GM19023 (cell line): ENCODE data around the gene SEC31B.
A peak's percentile ranks its signal among the peaks of the same experiment; 100 is the strongest.

Experiments
- ATAC-seq: cut with Tn5 transposase; IDR thresholded peaks from one replicate; pipeline ENCODE4 v1.9.1; 2021; ENCODE audit warnings: mild to moderate bottlenecking, moderate library complexity; ENCODE audit not compliant: unreplicated experiment

Gene SEC31B

GRCh38 chr10:100528921-100529474 lies 9.3 kb upstream of the SEC31B start:
- ATAC-seq = peak; percentile 7

- no peak for ATAC-seq
Observed at GRCh38 chr10:100528123-100528886, 8.6 kb upstream of the SEC31B start.

GRCh38 chr10:100524638-100525037 lies 5.0 kb upstream of the SEC31B start:
- no peak for ATAC-seq

GRCh38 chr10:100524206-100524605 lies 4.5 kb upstream of the SEC31B start:
- ATAC-seq = no peak

GRCh38 chr10:100522945-100523344 lies 3.3 kb upstream of the SEC31B start:
- no peak for ATAC-seq

GRCh38 chr10:100522107-100522801 lies 2.6 kb upstream of the SEC31B start:
- no peak for ATAC-seq

GRCh38 chr10:100520811-100521210 lies 1.1 kb upstream of the SEC31B start:
- ATAC-seq = no peak

GRCh38 chr10:100518761-100519241 lies 860 bp downstream of the SEC31B start:
- no peak for ATAC-seq

GRCh38 chr10:100516847-100517246 lies 2.8 kb downstream of the SEC31B start:
- ATAC-seq = no peak

- ATAC-seq = no peak
Observed at GRCh38 chr10:100515612-100516011, 4.0 kb downstream of the SEC31B start.

GRCh38 chr10:100510533-100511308 lies 8.9 kb downstream of the SEC31B start:
- ATAC-seq = no peak

GRCh38 chr10:100509241-100509840 lies 10.3 kb downstream of the SEC31B start:
- ATAC-seq = no peak

- ATAC-seq = no peak
Observed at GRCh38 chr10:100508691-100509150, 10.9 kb downstream of the SEC31B start.

GRCh38 chr10:100508266-100508665 lies 11.4 kb downstream of the SEC31B start:
- ATAC-seq = no peak

- no peak for ATAC-seq
Observed at GRCh38 chr10:100507357-100507732, 12.3 kb downstream of the SEC31B start.

- no peak for ATAC-seq
Observed at GRCh38 chr10:100506596-100507356, 12.9 kb downstream of the SEC31B start.

- no peak for ATAC-seq
Observed at GRCh38 chr10:100505164-100505563, 14.5 kb downstream of the SEC31B start.

GRCh38 chr10:100504096-100504495 lies 15.6 kb downstream of the SEC31B start:
- no peak for ATAC-seq

GRCh38 chr10:100502926-100503494 lies 16.7 kb downstream of the SEC31B start:
- no peak for ATAC-seq

- ATAC-seq = no peak
Observed at GRCh38 chr10:100501423-100501822, 18.2 kb downstream of the SEC31B start.
